Activated T-cell treated with anti-CD3 and anti-CD28 coated beads for 1 hour (primary cell): ENCODE data around the gene COL19A1.

Experiments used
- DNase-seq: peaks from one replicate; pipeline ENCODE4 v3.0.0-alpha.2; 2020; ENCODE audit warnings: low read depth

COL19A1 gene

DNA sequence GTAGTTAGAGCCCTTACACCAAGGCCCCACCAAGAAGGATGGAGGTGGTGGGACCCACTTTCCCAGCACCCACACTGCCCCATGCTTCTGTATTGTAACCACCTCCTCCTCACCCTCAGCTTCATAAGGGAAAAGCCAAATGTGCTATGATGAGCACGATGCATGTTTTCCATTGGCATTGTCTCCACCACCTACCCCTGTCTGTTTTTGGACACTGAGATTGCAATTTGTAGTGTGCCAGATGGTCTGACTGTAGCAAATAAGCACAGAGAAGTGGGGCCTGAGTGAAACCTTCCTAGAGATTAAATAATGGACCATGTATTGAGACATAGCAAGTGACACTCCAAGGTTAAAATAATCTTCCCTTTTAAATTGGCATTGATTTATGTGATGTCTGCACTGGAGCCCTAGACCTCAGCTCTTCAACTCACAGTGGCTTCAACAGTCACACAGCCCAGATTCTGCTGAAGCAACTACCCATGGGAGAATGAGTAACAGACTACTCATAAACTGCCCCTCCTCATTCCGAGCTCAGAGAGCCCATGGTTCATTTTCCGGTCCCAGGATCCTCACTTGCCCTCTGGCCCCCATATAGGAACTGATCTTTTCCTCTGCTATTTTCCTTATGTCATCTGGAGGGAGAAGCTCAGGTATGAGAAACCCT, 258.7 kb downstream of the COL19A1 start:
- DNase-seq = no peak

DNA sequence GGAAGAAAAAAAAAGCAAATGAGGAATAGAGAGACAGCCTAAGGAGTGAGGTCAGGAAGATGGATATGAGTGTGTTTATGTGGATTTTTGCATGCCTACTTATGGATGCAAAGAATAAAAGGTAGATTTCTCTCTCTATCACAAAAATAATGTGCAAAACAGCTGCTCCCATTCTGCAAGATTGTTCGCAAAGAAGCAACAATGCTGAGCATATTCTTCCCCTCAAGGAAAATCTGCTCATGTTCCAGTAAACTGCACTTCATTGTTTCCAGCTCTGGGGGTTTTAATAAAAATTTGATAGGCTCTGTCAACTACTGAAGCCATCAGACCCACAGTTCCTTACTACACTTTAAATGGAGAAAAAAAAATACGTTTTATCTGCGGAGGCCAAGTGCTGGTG, 259.2 kb downstream of the COL19A1 start:
- DNase-seq = no peak

GRCh38 chr6:70129341-70129740, 263.0 kb downstream of the COL19A1 start:
- DNase-seq = no peak

DNA sequence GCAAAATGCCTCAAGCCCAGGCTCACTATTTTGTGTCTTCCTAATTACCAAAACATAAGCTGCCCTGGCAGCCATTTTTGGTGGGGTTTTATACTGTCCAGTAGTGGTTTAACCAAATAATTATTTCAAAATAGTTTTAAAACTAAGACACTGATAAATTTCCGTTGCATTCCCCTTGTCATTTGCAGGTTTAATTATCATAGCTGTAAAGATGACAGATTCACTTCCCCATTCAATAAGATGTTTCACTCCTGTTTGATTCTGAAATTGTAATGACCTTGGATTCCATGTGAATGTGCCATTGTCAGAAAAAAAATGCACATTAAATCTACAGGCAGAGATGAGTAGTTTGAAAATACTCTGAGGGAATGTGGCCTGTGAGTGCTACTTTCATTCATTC, 264.5 kb downstream of the COL19A1 start:
- DNase-seq = no peak

GRCh38 chr6:70131528-70131927, 265.2 kb downstream of the COL19A1 start:
- no peak for DNase-seq

DNA sequence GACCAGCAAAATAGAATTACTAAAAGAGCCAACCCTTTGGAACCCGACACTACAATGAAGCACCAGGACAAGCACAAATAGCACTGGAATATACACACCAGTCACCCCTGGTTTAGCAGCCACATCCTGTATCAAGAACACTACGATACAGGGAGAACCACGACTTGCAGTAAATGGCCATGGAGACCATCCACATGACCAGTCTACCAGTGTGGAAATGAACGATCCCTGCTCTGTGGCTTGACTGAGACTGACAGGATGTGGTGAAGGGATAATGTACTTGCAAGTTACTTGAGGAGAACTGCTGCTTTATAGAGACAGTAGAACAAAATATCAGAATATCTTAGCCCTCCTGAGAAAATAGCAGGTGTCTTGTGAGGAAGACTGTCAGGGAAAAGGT, 266.9 kb downstream of the COL19A1 start:
- DNase-seq = no peak

- no peak for DNase-seq
Measured at GRCh38 chr6:70134542-70134941, 268.2 kb downstream of the COL19A1 start.

- no peak for DNase-seq
Measured at GRCh38 chr6:70135219-70136160, 269.1 kb downstream of the COL19A1 start.

GRCh38 chr6:70136996-70137395, 270.6 kb downstream of the COL19A1 start:
- DNase-seq = no peak

- no peak for DNase-seq
Measured at GRCh38 chr6:70140496-70140895, 274.1 kb downstream of the COL19A1 start.

DNA sequence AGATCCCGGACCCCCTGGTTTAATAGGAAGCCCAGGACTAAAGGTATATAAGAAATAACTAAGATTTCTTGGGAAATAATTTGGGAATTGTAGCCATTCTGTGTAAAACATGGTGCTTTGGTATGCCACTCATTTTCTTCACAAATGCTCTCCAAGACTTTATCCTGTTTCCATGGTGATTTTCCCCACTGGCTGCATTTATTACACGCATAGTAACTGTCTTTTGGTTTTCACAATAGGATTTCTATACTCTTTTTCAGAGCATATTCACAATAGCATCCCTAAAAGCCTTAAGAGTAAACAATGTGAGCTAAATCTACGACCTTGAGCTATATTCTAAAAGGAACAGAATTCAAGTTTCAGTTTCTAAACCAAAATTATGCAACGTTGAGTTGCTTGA, 275.7 kb downstream of the COL19A1 start:
- no peak for DNase-seq

DNA sequence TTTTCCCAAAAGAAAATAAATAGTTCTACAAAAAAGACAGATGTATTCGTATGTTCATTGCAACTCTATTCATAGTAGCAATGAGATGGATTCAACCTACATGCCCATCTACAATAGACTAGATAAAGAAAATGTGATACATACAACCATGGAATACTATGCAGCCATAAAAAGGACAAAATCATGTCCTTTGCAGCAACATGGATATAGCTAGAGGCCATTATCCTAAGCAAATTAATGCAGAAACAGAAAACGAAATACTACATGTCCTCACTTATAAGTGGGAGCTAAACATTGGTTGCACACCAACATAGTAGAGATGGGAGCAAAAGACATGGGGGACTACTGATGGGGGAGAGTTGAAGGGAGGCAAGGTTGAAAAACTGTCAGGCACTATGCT, 278.8 kb downstream of the COL19A1 start:
- no peak for DNase-seq

GRCh38 chr6:70149209-70149788, 282.9 kb downstream of the COL19A1 start:
- no peak for DNase-seq

- DNase-seq = no peak
Measured at GRCh38 chr6:70150521-70150920, 284.2 kb downstream of the COL19A1 start.

- DNase-seq = no peak
Measured at GRCh38 chr6:70151616-70152015, 285.3 kb downstream of the COL19A1 start.

DNA sequence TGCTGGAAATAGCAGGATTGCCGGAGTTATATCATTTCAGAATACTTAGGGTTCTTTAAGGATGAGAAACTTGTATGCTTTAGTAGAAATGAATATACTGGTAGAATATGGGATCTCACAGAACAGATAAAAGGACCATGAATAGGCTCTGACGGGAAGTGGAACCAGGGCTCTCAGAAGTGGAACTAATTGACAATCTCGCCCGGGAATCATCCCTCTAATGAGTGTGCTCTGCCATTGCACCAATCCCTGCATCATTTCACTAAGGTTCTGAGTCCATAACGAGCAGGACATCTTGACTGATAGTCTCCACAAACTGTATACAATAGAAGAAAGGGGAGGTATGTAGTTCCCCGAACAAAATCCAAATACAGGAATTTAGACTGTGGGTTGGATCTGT, 286.4 kb downstream of the COL19A1 start:
- DNase-seq = no peak

DNA sequence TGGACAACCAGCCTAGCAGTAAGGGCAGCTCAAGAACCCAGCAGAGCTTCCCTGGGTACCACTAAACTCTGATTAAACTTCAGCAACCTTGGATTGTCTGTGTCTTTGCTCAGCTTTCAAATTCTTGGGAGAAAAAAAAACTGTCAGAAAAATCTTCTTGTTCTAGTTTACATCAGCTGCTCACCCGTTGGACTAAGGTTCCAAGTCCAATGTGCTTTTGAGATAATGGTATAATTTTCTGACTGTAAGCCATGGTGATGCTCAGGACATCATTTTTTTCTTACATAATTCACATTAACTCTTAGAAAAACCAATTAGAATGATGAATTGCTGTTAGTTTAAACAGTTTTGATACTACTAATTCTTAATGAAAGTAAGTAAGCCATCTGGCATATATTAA, 290.7 kb downstream of the COL19A1 start:
- DNase-seq = no peak

DNA sequence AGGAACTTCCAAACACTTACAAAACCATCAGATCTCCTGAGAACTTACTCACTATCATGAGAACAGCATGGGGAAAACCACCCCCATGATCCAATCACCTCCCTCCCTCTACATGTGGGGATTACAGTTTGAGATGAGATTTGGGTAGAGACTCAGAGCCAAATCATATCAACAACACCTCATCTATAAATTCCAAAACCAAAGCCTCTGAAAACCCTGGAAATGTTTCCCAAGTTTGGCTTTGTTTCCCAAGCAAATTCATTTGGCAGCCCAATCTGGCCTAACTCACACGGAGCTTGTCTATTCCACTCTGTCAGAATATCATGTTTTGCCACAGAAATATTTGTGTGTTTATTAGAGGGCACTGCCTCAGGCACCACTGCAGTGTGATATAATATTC, 293.9 kb downstream of the COL19A1 start:
- no peak for DNase-seq

DNA sequence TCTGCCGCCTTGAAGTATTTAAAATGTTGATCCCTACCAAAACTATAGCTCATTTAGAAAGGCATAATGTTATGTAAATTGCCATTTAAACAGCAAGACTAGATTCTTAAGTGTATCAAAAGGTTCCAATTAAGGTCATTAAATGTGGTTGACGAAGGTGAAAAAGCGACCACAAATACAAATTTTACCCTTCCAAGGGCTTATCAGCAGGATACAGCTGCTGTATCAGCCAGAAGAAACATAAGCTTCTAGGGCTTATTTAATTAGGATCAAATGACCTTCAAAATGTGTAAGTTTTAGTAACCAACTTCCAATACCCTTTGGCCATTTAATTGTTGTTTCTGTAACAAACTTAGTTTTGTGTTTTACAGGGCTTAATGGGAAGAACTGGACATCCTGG, 296.6 kb downstream of the COL19A1 start:
- no peak for DNase-seq

DNA sequence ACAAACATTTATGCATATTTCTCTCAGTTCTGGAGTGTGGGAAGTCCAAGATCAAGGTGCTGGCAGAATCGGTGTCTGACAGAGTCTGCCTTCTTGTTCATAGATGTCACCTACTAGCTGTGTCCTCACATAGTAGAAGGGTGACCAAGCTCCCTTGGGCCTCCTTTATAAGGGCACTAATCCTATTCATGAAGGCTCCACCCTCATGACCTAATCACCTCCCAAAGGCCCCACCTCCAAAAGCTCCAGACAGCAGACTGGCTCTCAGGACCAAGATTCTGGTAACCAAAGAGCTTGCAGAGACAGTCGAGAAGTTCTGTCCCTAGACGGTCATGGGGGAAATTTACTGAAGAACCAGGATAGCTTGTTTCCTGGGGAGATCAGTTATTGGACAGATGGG, 297.4 kb downstream of the COL19A1 start:
- DNase-seq = no peak

DNA sequence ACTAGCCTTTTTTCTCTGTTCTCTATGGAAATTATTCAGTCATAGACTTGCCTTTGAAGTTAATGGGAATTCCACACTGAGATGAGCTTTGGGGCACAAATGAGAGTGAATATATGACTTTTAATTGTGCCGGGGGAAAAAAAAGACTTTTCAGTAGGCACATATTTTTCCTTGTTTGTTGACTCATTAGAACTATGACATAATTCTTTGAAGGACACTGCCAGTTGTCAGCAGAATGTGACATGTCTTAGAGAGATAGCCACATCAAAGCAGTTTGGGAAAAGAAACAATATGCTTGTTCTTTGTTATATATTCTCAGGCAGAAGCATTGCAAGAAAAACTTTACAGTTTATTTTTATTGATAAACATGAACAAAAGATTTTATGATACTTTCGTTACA, 298.2 kb downstream of the COL19A1 start:
- DNase-seq = no peak

DNA sequence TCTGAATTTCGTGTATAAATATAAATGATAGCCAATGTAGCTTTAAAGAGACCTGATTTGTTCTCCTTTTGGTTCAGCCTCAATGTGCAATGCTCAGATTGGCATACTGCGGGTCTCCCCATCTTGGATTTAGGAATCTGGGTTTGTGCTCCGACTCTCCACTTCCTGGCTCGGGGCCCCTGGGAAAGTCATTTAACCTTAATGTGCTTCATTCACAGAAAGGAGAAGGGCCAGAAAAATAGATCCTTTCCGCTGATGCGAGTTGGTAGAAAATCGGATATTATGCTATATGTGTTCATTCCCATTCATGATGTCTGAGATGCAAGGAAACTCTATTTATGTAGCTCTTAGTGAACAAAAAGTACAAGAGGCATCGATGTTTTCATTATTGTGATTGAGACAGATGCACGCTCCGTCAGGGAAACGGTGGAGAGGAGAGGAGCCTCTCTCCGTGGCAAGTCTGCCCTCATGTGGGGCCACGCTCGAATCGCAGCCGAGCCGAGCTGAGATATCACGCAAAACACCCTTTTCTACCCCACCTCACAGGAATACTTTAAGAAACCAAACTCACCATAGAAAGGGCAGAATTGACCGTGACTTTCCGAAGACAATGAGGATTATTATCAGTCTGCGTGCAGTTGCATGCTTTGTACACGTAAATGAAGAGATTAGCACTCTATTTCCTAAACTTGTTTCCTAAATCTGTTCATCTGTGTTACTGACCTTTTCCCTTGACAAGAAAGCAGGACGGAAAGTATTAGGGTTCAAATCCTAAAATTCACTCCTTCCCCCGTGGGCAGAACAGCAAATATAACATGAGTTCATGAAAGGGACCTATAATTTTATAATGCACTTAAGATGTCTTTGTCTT, 300.0 kb downstream of the COL19A1 start:
- DNase-seq = no peak
